SU-DHL-6 (cell line): Measurements from ENCODE around the gene ENOX1.

Experiments used
- H2AFZ ChIP-seq: fragments of 200-600 bp; sonication (generic); 2 replicates; pipeline ENCODE4 v1.6.1; 2014; ENCODE audit warnings: low read depth, mild to moderate bottlenecking, moderate library complexity, mixed read lengths, antibody characterized with exemption, low read length; ENCODE audit not compliant: severe bottlenecking
- H3F3A ChIP-seq: fragments of 200-600 bp; shearing (Covaris generic); 2 replicates; pipeline ENCODE4 v1.6.0; 2016; ENCODE audit warnings: antibody characterized with exemption, mild to moderate bottlenecking; ENCODE audit not compliant: insufficient read depth
- H3K27ac ChIP-seq: fragments of 200-600 bp; sonication (generic); 2 replicates; pipeline ENCODE4 v1.5.1; 2016; ENCODE audit warnings: low read depth, mild to moderate bottlenecking, low read length, moderate library complexity, mixed read lengths
- H3K27me3 ChIP-seq: fragments of 200-600 bp; sonication (generic), shearing (Covaris generic); 2 replicates; pipeline ENCODE4 v1.6.0; 2014; ENCODE audit warnings: mild to moderate bottlenecking, low read length
- H3K36me3 ChIP-seq: fragments of 200-600 bp; sonication (generic); 2 replicates; pipeline ENCODE4 v1.6.1; 2014; ENCODE audit warnings: mild to moderate bottlenecking, low read length, mixed read lengths
- H3K4me2 ChIP-seq: fragments of 300-600, 200-600 bp; shearing (Covaris generic), sonication (generic); 2 replicates; pipeline ENCODE4 v1.6.0; 2014; ENCODE audit warnings: low read length, low read depth, mild to moderate bottlenecking; ENCODE audit not compliant: poor library complexity, severe bottlenecking
- H3K4me3 ChIP-seq: fragments of 200-600 bp; sonication (generic); 2 replicates; pipeline ENCODE4 v1.5.1; 2014; ENCODE audit warnings: antibody characterized with exemption, low read length, mild to moderate bottlenecking, mixed read lengths; ENCODE audit not compliant: insufficient read depth, poor library complexity, severe bottlenecking
- H3K79me2 ChIP-seq: fragments of 200-600 bp; sonication (generic); 2 replicates; pipeline ENCODE4 v1.6.1; 2014; ENCODE audit warnings: mild to moderate bottlenecking, low read length, moderate library complexity; ENCODE audit not compliant: insufficient read depth
- H3K9ac ChIP-seq: fragments of 200-600 bp; sonication (generic); 2 replicates; pipeline ENCODE4 v1.7.0; 2014; ENCODE audit warnings: mild to moderate bottlenecking, low read length
- H3K9me2 ChIP-seq: fragments of 200-600 bp; sonication (generic); replicated peaks from 2 replicates; pipeline ENCODE4 v1.6.1; 2014; ENCODE audit warnings: low read length; ENCODE audit not compliant: insufficient read depth
- H3K9me3 ChIP-seq: fragments of 200-600 bp; sonication (generic); 2 replicates; pipeline ENCODE4 v1.6.1; 2014; ENCODE audit warnings: low read length, mixed read lengths; ENCODE audit not compliant: insufficient read depth
- H4K20me1 ChIP-seq: fragments of 200-600 bp; sonication (generic); 2 replicates; pipeline ENCODE4 v1.6.1; 2014; ENCODE audit warnings: low read depth, mild to moderate bottlenecking, antibody characterized with exemption, low read length, moderate library complexity, mixed read lengths
- CTCF ChIP-seq: fragments of 200-600 bp; sonication (generic); IDR thresholded peaks from one replicate; pipeline ENCODE4 v1.5.1; 2017; ENCODE audit warnings: antibody characterized with exemption, mild to moderate bottlenecking, low read length, moderate library complexity; ENCODE audit not compliant: insufficient read depth, poor library complexity, severe bottlenecking
- EZH2phosphoT487 ChIP-seq: fragments of 200-600 bp; sonication (generic), shearing (Covaris generic); conservative IDR thresholded peaks from 2 replicates; pipeline ENCODE4 v1.6.1; 2018; ENCODE audit warnings: mild to moderate bottlenecking, antibody characterized with exemption, low read length, moderate library complexity, mixed read lengths

Gene ENOX1

GRCh38 chr13:43653395-43653794 lies 133.4 kb downstream of the ENOX1 start:
- Histone ChIP-seq H3K9me3 (no peaks in the 10 kb centered on the region), H3K9me2 (no peaks in the 10 kb centered on the region), H3F3A (no peaks in the 10 kb centered on the region), H4K20me1 (no peaks in the 10 kb centered on the region), H3K27ac (no peak overlapping the region), H3K4me3 (no peak overlapping the region), H3K4me2 (no peak overlapping the region), H3K9ac (no peak overlapping the region), H3K79me2 (no peaks in the 10 kb centered on the region), H3K36me3 (no peaks in the 10 kb centered on the region), H3K27me3 (no peaks in the 10 kb centered on the region), H2AFZ (no peak overlapping the region)
- TF ChIP-seq CTCF (no peak), EZH2phosphoT487 (no peak)

GRCh38 chr13:43652760-43653159 lies 134.0 kb downstream of the ENOX1 start:
- Histone ChIP-seq H3K79me2 (no peaks in the 10 kb centered on the region), H3K4me3 (no peak overlapping the region), H3K27ac (no peak overlapping the region), H3K4me2 (no peak overlapping the region), H3K27me3 (no peaks in the 10 kb centered on the region), H2AFZ (no peak overlapping the region), H3K36me3 (no peaks in the 10 kb centered on the region), H3K9me2 (no peaks in the 10 kb centered on the region), H3K9me3 (no peaks in the 10 kb centered on the region), H3K9ac (no peak overlapping the region), H4K20me1 (no peaks in the 10 kb centered on the region), H3F3A (no peaks in the 10 kb centered on the region)
- TF ChIP-seq EZH2phosphoT487, result no peak
- no peak for TF ChIP-seq CTCF

- no peak overlapping the region for H3K4me2 ChIP-seq
- no peak overlapping the region for H3K27ac ChIP-seq
- no peaks in the 10 kb centered on the region for H3K27me3 ChIP-seq
- no peaks in the 10 kb centered on the region for H3K9me3 ChIP-seq
- H3K36me3 ChIP-seq, result no peaks in the 10 kb centered on the region
- no peak overlapping the region for H3K4me3 ChIP-seq
- no peak overlapping the region for H3K9ac ChIP-seq
- no peaks in the 10 kb centered on the region for H3K9me2 ChIP-seq
- H3F3A ChIP-seq, result no peaks in the 10 kb centered on the region
- no peak overlapping the region for H2AFZ ChIP-seq
- H3K79me2 ChIP-seq, result no peaks in the 10 kb centered on the region
- no peak for TF ChIP-seq CTCF
- TF ChIP-seq EZH2phosphoT487, result no peak
- H4K20me1 ChIP-seq, result no peaks in the 10 kb centered on the region
Measured at GRCh38 chr13:43650882-43651281, 135.9 kb downstream of the ENOX1 start.

GRCh38 chr13:43648733-43649132 lies 138.0 kb downstream of the ENOX1 start:
- H3K4me2 ChIP-seq, result no peak overlapping the region
- no peaks in the 10 kb centered on the region for H3K79me2 ChIP-seq
- TF ChIP-seq EZH2phosphoT487 (no peak), CTCF (no peak)
- no peak overlapping the region for H3K9ac ChIP-seq
- no peaks in the 10 kb centered on the region for H3K9me2 ChIP-seq
- H3K27me3 ChIP-seq, result no peaks in the 10 kb centered on the region
- H3K4me3 ChIP-seq, result no peak overlapping the region
- H3K36me3 ChIP-seq, result no peaks in the 10 kb centered on the region
- H3F3A ChIP-seq, result no peaks in the 10 kb centered on the region
- H3K9me3 ChIP-seq, result no peaks in the 10 kb centered on the region
- H3K27ac ChIP-seq, result no peak overlapping the region
- no peaks in the 10 kb centered on the region for H4K20me1 ChIP-seq
- H2AFZ ChIP-seq, result no peak overlapping the region
